ENCODE data around the gene RBM34.

RBM34 gene

DNA sequence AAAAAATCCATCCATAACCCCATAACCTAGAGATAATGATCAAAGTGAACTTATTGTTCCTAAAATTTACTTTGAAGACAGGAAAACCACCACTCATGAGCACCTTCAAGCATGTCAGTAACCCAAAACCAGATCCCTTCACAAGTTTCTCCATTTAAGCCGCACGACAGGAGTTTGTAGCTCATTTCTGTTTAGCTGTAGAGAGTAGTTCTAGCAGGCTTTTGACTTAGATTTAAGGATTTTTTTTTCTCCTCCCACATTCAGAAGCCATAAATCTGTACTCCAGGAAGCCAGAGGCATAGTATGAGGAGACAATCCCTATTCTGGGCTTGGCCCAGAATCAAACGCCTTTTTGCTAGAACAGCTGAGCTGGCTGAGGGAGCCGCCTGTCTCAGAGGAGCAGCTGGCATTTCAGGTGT lies 58.0 kb downstream of the RBM34 start:
- Histone ChIP-seq H3K27ac (no peak overlapping the region), H3K36me3 (peaks cover 0 to 11% (median 0%) of the 10 kb centered on the region in 3 donors), H3K9me3 (no peaks in the 10 kb centered on the region), H3K4me1 (peaks cover 0 to 15% (median 0%) of the 10 kb centered on the region in 4 donors), H3K27me3 (no peaks in the 10 kb centered on the region), H3K4me3 (no peak overlapping the region)
- no peak for TF ChIP-seq CTCF (IDR thresholded peaks at IDR 0.05)
- intact Hi-C loops (cut with DNase I; ENCODE audit: low total_unique reads) = loop anchor here (5.0 kb wide), 1 partner anchor 314 kb away; no protein-coding TSS in a partner anchor
- DNase-seq = no peak

DNA sequence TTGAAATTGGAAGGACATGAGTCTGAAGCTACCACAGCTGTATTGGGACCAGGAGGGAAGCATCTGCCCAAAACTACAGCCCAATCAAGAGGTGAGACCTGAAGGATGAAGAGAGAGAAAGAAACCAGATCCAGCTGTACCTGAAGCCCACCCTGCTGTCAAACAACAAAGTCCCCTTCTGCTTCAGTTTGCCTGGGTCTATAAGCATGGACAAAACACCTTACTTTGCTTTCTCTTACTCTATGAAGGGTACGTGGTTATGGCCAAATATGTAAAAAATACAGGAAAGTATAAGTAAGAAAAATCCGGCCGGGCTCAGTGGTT lies 58.8 kb downstream of the RBM34 start:
- intact Hi-C loops (cut with DNase I; ENCODE audit: low total_unique reads) = loop anchor here (5.0 kb wide), 1 partner anchor 315 kb away; no protein-coding TSS in a partner anchor
- Histone ChIP-seq H3K36me3 (peaks cover 0 to 3% (median 0%) of the 10 kb centered on the region in 3 donors), H3K4me1 (peaks cover 0 to 15% (median 0%) of the 10 kb centered on the region in 4 donors), H3K4me3 (no peak overlapping the region), H3K27ac (no peak overlapping the region), H3K9me3 (no peaks in the 10 kb centered on the region), H3K27me3 (peaks cover 0 to 2% of the 10 kb centered on the region in 2 donors)
- no peak for TF ChIP-seq CTCF (IDR thresholded peaks at IDR 0.05)
- DNase-seq = no peak

GRCh38 chr1:235101558-235102258 lies 59.3 kb downstream of the RBM34 start:
- intact Hi-C loops (cut with DNase I; ENCODE audit: low total_unique reads) = loop anchor here (5.0 kb wide), 1 partner anchor 316 kb away; no protein-coding TSS in a partner anchor
- no peak for DNase-seq

DNA sequence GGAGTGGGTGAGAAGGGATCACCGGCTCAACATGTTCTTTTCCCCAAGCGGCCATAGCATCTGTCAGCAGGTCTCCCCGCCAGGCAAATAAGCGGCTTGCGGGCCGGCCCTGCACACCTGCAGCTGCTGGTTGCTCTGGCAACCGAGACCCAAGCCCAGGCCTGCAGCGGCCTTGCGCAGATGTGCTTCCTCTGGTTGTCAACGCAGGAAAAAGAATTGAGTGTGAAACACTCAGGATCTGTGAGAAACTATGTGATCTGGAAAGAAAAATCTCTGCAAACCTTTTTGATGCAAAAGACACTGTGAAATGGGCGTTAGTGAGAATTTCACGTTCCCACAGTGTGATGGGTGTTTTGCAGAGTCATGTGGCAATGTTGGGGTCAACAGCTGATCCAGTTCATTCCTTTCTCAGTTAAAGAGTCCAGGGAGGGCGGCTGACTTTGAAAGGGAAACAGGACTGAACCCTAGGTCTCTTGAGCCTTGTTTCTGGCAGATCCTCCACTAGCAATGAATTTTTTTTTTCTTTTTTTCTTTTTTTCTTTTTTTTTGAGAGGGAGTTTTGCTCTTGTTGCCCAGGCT lies 60.8 kb downstream of the RBM34 start:
- Histone ChIP-seq H3K27ac (no peak overlapping the region), H3K4me1 (peaks cover 0 to 15% (median 0%) of the 10 kb centered on the region in 4 donors), H3K27me3 (peaks cover 0 to 4% of the 10 kb centered on the region in 2 donors), H3K9me3 (no peaks in the 10 kb centered on the region), H3K36me3 (no peaks in the 10 kb centered on the region), H3K4me3 (no peak overlapping the region)
- TF ChIP-seq CTCF (IDR thresholded peaks at IDR 0.05) = no peak
- no peak for DNase-seq
- intact Hi-C loops (cut with DNase I; ENCODE audit: low total_unique reads) = loop anchor here (5.0 kb wide), 1 partner anchor 317 kb away; no protein-coding TSS in a partner anchor

More at GRCh38 chr1:235101558-235102258, 59.3 kb downstream of the RBM34 start:
- no peak overlapping the region for H3K4me3 ChIP-seq
- H3K27ac ChIP-seq = no peak overlapping the region
- H3K4me1 ChIP-seq = peaks cover 0 to 15% (median 0%) of the 10 kb centered on the region in 4 donors
- peaks cover 0 to 4% of the 10 kb centered on the region in 2 donors for H3K27me3 ChIP-seq
- no peak for TF ChIP-seq CTCF (IDR thresholded peaks at IDR 0.05)
- no peaks in the 10 kb centered on the region for H3K9me3 ChIP-seq
- no peaks in the 10 kb centered on the region for H3K36me3 ChIP-seq

- DNase-seq = no peak
- Histone ChIP-seq H3K36me3 (no peaks in the 10 kb centered on the region), H3K4me3 (no peak overlapping the region), H3K9me3 (no peaks in the 10 kb centered on the region), H3K27ac (no peak overlapping the region), H3K27me3 (peaks cover 0 to 4% of the 10 kb centered on the region in 2 donors), H3K4me1 (peaks cover 0 to 6% (median under 1%) of the 10 kb centered on the region in 4 donors)
- TF ChIP-seq CTCF (IDR thresholded peaks at IDR 0.05) = no peak
- intact Hi-C loops (cut with DNase I; ENCODE audit: low total_unique reads) = no loop called here
Observed at GRCh38 chr1:235098991-235099390, 62.1 kb downstream of the RBM34 start.

Measured in tibial artery (tissue), 4 donors.